GM21515 (cell line): ENCODE measurements around the gene NUDT4B.
"Not testable (repeated sequence)": the region's sequence is repeated elsewhere in the genome, so short reads cannot be mapped to it uniquely, and the experiment has no call there.

Experiments used
- ATAC-seq: cut with Tn5 transposase; IDR thresholded peaks from one replicate; pipeline ENCODE4 v1.9.1; 2021; ENCODE audit not compliant: unreplicated experiment

NUDT4B gene

GRCh38 chr1:148748563-148749334 is at the start of gene NUDT4B:
Gene NUDT4B, plus strand, starts transcription at chr1:148748774. Its CDS starts 179 bp downstream, at chr1:148748953.
- peak; percentile 39 for ATAC-seq

DNA sequence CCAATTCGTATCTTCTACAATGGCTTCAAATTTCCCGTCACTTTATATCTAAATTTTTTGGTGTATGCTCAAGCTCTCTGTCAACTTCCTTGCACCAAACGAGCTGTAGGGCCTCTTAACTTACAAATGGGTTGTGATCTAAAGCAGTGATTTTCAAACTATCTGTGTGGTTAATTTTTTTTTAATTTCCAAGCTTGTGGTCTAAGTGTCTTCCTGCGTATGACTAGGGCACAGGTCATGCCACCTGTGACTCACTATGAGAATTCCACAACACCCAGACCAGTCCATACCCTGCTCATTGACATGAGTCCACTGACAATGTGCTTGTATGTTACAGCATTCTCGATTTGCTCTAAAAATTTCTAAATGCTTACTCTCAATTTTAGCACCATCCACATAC is 49.2 kb upstream of the NUDT4B start:
- not testable (repeated sequence) for ATAC-seq

DNA sequence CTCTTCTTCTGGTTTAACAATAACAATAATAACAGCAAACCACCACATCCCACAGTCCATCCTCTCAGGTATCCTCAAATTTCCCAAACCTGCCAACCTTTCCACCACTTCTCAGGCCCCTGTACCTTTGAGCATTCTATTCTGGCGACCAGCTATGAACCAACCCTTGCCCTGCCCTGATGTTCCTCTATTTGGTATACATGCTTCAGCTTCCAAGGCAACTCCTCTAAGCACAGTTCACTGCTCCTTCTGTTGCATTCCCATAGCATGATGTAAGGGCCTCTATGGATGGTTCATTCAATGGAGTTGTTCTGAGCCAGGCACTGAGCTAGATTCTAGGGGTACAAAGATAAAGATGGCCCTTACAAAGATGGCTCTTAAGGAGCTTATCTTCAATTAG is 46.3 kb upstream of the NUDT4B start:
- ATAC-seq, result not testable (repeated sequence)

DNA sequence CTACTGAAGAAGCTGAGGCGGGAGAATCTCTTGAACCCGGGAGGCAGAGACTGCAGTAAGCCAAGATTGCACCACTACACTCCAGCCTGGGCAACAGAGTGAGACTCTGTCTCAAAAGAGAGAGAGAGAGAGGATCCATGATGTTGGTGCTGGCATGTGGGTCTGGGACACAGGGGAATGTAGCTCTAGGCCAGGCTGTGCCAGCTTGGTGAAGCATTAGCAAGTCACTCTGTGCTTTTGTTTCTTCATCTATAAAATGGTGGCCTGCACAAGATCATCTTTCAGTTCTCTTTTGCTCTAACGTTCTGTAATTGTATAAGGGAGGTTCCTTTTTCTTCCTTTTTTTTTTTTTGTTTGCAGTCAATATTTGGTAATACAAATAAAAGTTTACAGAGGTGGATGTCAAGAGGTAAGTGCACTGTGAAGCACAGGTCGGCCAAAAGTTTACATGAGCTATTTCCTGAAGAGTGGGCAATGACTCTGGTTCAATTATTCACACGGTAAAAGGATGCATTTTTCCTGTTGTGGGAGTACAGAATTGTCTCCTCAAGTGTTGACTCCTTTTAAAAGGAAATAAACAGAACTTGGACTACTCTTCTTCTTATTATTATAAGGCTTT is 44.5 kb upstream of the NUDT4B start:
- ATAC-seq, result not testable (repeated sequence)

DNA sequence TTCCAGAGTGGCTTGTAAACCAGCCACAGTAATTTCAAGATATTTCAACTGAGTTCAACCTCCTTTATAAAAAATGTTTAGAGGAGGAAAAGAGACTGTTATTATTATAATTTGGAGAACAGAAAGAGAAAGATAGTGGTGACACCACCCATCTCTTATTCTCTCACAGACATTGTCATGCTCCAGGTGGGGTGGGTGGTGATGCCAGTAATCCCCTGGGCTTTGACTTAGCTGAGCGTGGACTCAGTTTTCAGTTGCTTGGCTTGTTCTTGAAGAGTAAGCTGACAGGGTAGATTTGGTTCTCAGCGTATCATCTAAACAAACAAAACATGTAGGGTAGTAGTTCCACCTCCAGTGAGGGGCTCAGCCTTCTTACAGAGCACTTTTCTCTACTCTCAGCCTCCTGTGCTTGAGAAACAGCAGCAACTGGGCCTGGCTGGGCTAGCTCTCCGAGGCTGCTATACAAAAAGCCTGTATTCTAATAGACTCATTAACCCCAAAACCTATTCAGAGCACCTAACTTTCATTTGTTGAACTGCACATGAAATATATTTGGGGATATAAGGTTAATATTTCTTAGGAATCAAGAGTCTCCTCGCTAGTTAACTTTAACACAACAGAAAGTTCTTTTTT is 43.1 kb upstream of the NUDT4B start:
- not testable (repeated sequence) for ATAC-seq

DNA sequence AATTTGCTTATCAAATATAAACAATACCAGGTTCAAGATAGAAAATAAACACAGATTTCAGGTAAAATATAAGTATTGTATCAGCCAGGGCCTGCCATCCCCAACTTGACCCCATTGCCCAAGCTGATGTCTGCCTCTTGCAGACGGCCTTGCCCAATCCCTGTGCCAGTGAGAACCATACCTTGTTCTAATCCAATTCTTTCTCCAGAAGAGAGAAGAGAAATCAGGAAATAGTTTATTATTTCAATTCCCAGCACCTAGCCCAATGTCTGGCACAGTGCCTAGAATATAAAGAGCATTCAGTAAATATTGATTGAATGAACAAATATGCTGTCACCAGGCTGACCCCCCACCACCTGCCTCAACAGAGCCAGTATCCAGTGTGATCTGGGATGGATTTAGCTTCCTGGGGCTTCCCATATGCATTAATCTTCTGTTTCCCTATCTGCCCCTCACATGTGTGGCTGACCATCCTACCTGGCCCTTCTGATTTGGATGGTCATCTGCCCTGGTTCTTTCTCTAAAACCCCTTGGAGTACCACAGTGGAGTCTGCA is 39.7 kb upstream of the NUDT4B start:
- ATAC-seq, result not testable (repeated sequence)

- not testable (repeated sequence) for ATAC-seq
Measured at GRCh38 chr1:148710772-148711523, 37.6 kb upstream of the NUDT4B start.

DNA sequence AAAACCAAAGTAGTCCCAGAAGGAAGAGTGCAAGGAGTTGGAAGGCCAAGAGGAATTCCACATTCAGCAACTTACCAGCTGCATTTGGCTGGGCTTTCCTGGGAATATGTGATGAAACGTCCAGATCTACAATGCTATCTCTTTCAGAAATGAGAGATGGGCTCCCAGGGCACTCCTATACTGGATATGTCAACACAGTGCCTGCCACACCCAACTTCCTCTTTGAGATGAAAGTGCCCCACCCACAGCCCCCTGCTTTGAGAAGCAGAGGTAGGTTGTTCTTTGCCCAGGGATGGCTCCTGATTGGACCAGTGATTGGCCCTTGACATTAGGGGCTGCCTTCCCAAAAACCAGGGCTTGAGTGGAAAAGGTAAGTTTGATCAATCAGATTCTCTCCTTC is 36.2 kb upstream of the NUDT4B start:
- ATAC-seq, result not testable (repeated sequence)

GRCh38 chr1:148715518-148715917 is 33.1 kb upstream of the NUDT4B start:
- ATAC-seq, result not testable (repeated sequence)

DNA sequence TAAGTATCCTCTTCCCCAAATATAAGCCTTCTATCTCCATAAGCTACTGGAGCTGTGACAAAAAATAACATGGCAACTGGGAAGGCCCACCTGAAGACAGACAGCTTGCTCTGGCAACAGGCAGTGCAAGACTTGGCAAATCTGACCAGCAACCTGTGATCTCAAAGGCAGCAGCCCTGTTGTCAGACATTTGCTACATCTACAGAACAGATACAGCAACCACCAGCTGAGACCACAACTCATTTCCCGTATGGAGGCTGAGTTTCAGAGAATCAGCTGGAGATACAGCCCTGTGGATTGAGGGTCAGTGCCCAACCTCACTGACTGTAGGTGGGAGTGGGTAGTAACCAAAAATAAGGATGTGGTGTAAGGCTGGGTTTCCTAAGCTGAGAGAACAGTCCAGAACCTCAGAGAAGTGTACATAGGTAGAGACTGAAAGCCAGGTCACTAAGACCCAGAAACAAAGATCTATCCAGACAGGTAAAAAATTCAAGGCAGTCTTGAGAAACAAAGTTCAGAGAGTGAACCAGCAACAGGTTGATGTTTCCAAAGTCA is 31.5 kb upstream of the NUDT4B start:
- not testable (repeated sequence) for ATAC-seq

GRCh38 chr1:148720918-148721317 is 27.7 kb upstream of the NUDT4B start:
- not testable (repeated sequence) for ATAC-seq

GRCh38 chr1:148722758-148723157 is 25.8 kb upstream of the NUDT4B start:
- not testable (repeated sequence) for ATAC-seq

DNA sequence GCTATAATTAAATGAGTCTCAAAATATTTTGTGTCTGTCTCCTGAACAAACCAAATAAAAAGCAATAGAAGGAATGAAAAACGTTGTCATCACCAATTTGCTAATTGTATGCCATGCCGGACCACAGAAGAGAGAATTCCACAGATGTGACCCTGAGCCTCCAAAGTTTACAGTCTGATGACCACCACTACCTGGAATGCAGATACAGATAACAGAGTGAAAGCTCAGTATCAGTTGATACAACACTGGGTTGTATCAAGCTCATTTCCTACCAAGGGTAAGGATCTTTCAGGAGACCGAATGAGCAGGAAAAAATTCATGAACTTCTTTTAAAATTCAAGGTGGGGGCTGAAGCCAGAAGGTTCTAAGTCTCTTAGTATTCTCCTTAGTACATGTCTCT is 25.1 kb upstream of the NUDT4B start:
- ATAC-seq, result not testable (repeated sequence)

DNA sequence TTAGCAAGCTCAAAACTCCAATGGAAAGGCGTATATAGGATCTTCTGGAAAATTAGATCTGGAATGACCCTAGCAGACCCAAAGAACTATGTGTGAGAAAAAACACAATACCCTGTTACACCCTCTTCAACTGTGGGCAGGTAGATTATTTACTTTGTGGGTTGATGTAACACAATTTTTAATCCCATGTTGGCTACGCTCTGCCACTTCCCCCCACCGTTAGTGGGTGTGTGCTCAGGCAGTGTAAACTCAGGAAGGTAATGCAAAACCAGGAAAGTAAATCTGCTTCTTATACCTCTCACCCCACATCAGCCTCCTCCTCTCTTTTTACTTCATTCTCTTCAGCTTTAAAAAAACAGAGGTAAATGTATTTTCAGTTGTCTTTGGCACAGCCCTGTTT is 23.7 kb upstream of the NUDT4B start:
- ATAC-seq, result not testable (repeated sequence)

- not testable (repeated sequence) for ATAC-seq
Measured at GRCh38 chr1:148727862-148728261, 20.7 kb upstream of the NUDT4B start.

- ATAC-seq, result peak; percentile 69
Measured at GRCh38 chr1:148729128-148729527, 19.4 kb upstream of the NUDT4B start.

DNA sequence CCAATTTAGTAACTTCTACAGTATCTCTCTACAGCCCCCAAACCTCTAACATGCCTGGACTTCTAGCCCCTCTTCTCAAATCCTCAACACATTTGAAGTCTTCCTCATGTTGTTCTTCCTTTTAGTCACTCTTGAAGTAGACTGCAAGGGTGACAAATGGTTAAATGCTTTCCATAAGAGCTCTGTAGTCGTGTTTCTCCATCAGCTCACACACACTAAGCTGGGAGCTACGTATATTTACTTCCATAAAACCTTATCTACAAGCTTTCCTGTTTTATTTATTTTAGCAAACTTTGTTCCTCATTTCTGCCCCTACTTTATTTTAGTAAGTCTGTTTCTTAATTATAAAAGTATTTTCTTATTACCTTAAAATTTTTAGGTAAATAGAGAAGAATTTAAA is 19.0 kb upstream of the NUDT4B start:
- ATAC-seq, result not testable (repeated sequence)

DNA sequence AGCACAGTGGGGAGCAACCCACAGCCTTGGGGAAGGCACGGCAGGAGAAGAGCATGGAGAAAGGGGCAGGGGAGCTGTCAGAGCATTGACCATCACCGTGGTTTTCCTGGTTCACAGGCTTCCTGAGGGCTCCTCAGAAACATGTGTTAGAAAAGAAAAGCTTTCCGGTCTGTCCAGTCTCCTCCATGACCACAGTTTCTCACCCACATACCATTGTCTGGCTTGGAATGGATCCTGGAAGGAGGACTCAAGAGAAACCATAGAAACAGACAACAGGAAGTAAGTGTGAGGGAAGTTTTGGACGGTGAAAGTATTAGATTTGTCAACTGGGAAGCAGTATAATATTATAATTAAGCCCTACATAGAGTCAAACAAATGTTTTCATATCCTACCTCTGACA is 16.3 kb upstream of the NUDT4B start:
- ATAC-seq, result not testable (repeated sequence)

- ATAC-seq, result peak; percentile 56
Measured at GRCh38 chr1:148733585-148734310, 14.8 kb upstream of the NUDT4B start.

GRCh38 chr1:148734311-148734662 is 14.3 kb upstream of the NUDT4B start:
- ATAC-seq, result peak; percentile 34
